Activated CD8-positive, alpha-beta memory T cell treated with anti-CD3 and anti-CD28 coated beads, Interleukin-2, amount 50 U/mL, for 1 hour (primary cell): ENCODE measurements around the gene OCEL1.
A peak's percentile ranks its signal among the peaks of the same experiment; 100 is the strongest.

Source experiments
- DNase-seq: peaks from one replicate; pipeline ENCODE4 v3.0.0-alpha.2; 2020; ENCODE audit errors: extremely low read depth

OCEL1 gene

GRCh38 chr19:17209126-17210036 is 16.6 kb upstream of the OCEL1 start:
- DNase-seq = no peak

DNA sequence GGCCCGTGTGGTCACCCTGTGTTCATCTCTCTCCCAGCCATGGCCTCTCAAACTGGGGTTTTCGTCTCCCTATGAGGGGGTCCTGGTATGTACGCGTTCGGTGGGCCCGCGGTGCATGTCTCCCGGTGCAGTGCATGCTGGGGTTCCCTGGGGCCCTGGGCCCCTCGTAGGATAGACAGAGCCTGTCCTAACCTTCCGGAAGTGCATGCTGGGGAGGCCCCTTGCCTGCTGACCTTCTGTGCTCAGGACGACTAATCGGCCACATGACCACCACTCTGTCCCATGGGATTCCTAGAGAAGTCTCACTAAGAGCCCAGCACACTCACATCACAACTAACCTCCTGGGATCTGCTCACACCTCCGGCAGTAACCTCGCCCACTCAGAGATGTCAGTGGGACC is 15.7 kb upstream of the OCEL1 start:
- DNase-seq = no peak

DNA sequence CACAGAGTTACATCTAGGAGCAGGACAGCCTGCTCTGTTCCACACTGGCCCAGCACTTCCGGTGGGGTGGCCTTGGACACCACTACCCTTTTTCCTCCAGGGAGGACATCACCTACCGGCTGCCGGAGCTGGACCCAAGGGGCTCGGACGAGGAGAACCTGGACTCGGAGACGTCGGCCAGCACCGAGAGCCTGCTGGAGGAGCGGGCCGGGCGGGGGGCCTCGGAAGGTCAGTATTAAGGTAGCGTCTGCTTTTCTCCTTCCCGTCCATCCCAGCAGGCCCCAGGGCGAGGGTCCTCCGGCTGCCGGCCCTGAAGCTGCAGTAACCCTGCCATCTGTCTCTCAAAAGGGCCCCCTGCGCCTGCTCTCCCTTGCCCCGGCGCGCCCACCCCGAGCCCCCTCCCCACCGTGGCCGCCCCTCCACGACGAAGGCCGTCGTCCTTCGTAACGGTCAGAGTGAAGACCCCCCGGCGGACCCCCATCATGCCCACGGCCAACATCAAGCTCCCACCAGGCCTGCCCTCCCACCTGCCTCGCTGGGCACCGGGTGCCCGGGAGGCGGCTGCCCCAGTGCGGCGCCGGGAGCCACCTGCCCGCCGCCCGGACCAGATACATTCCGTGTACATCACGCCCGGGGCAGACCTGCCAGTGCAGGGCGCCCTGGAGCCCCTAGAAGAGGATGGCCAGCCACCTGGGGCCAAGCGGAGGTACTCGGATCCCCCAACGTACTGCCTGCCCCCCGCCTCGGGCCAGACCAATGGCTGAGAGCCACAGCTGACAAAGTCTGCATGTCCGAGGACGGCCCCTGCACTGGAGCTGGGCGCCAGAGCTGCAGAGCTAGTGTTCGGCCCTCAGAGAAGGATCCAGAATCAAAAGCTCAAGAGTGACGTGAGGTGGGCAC is 14.2 kb upstream of the OCEL1 start:
- no peak for DNase-seq

DNA sequence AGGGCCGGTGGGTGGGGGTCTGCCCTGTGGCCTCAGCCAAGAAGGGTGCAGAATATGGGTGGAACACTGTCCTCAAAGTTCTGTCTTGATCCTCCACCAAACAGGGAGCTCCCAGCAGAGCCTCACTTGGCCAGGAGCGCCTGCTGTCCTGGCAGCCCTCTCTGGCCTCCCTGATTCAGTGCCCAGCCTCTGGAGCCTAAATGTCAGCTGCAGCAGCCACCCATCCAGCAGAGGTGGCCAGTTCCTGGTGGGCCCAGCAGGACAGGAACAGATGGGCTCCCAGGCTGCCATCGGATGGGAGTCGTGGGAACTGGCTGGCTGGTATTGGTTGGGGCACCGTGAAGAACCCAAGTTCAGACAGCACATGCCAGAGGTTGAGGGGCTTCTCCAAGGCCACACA is 12.7 kb upstream of the OCEL1 start:
- DNase-seq = no peak

DNA sequence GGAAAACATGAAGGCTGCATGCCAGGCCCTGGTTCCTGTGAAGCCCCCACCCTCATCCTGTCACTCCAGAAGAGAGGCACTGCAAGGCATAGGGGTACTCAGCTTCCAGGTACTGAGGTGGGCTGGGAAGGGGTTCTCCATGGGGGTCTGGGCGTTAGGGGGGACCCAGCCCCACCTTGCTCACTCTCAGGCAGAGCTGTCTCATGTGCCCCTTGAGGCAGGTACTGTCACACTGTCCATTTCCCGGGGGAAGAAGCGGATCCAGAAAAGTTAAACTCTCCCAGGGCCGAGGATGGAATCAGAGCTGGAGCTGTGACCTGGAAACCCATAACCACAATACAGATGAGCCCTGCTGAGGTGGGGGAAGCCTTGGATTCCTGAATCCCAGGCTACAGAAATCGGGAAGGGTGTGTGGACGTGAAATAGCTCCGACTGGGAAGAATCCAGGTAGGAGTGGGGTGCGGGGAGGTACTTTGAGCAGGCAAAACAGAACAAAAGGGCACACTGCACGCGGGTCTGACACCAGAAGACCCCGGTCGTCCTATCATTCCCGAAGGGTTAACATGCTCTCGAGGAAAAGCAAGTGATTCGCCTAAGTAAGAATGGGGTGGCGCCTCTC is 11.4 kb upstream of the OCEL1 start:
- DNase-seq = no peak

DNA sequence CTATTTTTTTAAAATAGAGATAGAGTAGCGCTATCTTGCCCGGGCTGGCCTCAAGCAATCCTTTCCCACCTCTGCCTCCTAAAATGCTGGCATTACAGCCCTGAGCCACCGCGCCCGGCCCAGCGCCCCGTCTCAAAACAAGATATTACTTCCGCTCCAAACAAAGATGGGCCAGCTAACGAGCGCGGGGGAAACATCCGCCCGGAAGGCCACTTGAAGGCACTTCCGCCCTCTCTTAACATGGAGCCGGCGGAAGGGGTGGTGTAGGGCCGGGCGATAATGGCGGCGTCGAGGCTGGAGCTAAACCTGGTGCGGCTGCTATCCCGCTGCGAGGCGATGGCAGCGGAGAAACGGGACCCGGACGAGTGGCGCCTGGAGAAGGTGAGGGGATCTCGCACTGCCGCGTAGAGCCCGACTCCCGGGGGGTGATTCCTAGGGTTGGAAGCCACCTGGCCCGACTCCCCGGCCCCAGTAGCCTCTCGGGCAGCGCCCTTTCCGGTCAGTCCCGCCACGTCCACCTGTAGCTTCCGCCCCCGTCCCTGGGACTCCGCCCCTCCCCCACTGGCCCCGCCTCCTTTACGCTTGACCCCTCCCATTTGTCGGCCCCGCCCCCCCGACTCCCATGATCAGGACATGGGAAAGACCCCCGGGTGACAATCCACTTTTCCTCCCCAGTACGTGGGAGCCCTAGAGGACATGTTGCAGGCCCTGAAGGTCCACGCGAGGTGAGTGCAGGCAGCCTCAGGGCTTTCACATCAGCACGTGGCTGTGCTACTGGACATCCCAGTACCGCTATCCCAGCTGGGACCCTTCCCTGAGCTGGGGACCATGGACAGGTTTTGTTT is 10.7 kb upstream of the OCEL1 start, which contains the start of gene USE1:
Gene USE1 (plus strand): TSS at position 231 of the 845 bp plus-strand sequence. CDS start 49 bp downstream, at position 280.
- peak; percentile 71 for DNase-seq

DNA sequence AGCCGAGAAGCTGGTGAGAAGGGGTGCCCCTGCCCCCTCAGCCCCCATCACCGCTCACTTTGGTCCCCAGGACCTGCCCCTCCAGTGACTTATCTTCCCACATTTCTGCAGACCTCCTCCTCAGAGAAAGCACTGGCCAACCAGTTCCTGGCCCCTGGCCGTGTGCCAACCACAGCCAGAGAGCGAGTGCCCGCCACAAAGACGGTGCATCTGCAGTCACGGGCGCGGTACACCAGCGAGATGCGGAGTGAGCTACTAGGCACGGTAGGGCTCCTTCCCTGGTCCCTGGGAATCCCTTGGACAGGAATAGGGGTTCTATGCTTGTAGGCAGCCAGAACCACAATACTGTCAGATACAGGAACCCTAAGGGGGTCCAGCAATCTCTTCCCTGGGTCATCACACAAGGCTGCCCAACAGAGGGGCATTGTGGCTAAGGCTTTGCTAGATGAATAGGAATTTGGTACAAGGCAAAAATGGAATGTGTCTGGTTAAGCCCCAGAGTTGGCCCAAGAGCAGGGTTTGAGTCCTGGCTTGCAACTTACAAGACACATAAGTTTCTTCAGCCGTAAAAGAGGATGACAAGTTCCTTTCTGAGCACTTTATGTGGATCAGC is 9.9 kb upstream of the OCEL1 start:
- DNase-seq = no peak

DNA sequence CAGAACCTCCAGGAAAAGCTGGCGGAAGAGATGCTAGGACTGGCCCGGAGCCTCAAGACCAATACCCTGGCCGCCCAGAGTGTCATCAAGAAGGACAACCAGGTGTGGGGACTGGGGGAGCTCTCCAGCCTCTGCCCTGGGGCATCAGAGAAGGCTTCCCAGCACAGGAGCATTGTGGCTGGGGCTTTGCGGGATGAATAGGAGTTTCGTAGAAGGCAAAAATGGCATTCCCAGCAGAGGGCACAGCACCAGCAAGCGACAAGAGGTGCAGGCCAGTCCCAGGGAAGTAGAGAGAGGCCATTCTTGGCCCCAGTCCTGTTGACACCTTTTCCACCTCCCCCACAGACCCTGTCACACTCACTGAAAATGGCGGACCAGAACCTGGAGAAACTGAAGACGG is 6.7 kb upstream of the OCEL1 start:
- no peak for DNase-seq

GRCh38 chr19:17220207-17220758 is 5.7 kb upstream of the OCEL1 start:
- no peak for DNase-seq

DNA sequence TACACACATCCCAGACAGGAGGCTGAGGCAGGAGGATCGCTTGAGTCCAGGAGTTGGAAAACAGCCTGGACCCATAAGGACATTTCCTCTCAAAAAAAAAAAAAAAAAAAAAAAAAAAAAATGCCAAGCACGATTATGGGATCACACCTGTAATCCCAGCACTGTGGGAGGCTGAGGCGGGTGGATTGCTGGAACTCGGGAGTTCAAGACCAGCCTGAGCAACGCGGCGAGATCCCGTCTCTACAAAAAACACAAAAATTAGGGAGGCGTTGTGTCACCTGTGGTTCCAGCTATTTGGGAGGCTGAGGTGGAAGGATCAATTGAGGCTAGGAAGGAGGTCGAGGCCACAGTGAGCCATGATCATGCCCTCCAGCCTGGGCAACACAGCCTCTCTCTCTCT is 973 bp upstream of the OCEL1 start:
- DNase-seq = no peak

DNA sequence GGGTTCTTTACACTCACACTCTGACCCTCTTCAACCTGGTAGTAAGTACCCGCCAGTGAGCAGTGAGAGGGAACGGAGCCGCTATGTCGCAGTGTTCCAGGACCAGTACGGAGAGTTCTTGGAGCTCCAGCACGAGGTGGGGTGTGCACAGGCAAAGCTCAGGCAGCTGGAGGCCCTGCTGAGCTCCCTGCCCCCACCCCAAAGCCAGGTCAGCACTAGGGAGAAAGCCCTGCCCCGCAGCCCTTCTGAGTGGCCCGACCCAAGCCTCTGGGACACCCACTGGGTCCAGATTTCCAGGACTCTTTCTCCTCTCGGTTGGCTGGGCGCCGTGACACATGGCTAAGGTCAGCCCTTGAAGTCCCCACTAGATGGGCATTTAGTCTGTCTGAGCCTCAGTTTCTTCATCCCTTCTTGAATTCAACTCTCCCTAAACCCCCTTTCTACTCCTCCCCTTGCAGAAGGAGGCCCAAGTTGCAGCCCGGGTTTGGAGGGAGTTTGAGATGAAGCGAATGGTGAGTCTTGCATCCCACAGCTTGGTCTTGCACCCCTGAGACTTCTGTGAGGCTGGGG is 1.9 kb downstream of the OCEL1 start:
- DNase-seq = no peak

DNA sequence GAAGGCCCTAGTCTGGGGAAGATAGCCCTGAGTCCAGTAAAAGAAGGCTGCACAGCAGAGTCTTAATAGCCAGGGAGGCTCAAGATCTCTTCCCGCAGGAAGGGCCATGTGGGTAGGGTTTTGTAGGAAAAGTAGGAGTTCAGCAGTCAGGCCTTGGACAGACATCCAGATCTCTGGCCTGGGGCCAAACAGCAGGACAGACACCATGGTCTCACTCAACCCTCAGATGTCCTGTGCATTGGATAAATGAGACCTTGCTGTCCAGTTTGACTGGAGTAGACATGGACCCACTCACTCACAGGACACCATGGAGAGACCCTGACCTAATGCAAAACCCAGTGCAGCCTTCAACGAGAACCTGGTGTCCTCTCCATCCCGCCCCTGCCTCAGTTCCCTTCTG is 3.9 kb downstream of the OCEL1 start:
- no peak for DNase-seq

GRCh38 chr19:17232258-17232657 is 6.2 kb downstream of the OCEL1 start:
- DNase-seq = no peak

- DNase-seq = no peak
Measured at GRCh38 chr19:17234911-17235299, 8.9 kb downstream of the OCEL1 start.

GRCh38 chr19:17235300-17235970 is 9.4 kb downstream of the OCEL1 start:
- peak; percentile 30 for DNase-seq

DNA sequence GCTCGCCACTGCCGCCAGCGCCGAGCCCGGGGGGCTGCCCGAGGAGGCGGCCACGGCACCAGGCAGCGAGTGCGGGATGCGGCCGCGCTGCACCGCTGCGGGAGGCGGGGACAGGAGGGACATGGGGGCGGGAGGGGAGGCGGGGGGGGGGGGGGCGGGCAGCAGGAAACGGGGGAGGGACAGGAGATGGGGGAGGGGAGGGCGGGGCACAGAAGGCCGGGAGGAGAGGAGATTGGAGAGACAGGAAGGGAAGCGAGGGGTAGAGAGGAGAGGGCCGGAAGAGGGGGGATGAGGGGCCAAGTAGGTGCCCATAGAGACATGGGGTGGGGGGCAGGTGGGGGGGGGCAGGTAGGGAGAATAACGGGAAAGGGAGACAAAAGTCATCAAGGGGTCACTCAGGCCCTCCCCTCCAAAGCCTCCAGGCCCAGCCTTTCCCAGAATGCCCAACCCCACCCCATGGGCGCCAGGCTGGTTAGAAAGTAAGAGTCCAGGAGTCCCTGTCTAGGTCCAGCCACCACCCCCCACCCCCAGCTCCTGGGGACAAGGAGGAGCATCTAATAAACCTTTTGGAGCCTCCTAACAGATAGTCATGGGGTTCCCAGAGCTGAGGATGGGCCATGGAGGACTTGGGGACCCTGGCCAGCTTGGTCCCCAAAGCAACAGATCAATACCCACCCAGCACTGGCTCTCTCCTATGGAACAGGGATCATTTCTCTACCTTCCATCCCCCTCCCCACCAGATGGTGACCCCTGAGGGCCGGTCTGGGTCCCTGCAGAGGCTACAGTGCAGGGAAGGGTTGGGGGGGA is 10.1 kb downstream of the OCEL1 start:
- no peak for DNase-seq

GRCh38 chr19:17236811-17237543 is 11.0 kb downstream of the OCEL1 start:
- no peak for DNase-seq
